Measurements from ENCODE around the gene MYO3A.

The MYO3A gene

DNA sequence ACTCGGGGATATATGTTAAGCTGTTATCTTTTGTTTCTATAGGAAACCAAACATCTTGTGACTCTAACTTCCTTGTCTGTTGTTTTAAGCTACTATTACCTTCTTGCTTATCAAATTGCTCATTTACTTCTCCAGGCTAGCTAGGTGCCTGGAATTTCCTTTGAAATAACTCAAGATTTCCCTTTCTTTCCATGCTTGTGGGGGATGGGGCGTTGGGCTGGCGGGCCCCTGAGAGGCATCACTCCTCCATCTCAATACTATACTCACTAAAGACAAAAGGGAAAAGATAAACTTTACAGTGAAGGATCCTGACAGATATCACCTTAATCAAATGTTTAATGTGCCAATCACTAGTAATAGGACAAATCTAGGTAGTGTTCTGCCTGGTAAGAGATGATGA is 34.7 kb upstream of the MYO3A start:
- no peak for DNase-seq (ENCODE audit: low read depth, low spot score)
- POLR2A ChIA-PET: no interaction called here
- CTCF ChIA-PET: no interaction called here

DNA sequence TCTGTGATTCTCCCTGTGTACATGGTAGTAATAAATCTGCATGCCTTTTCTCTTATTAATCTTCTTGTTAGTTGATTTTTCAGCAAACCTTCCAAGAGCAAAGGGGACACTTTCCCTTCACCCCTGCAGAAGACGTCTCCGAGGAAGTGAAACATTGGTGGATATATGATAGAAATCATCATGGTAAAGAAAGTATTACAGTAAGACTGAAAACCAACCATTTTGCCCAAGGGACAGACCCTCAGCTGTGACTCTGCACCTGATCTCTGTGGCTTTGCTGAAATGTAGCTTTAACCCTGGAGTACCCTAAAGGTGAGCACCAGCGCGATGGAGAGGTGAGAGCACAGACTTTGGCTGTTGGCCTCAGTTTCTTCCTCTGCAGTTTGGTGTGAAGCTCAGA is 32.8 kb upstream of the MYO3A start:
- no peak overlapping the region for H3K4me3 ChIP-seq (ENCODE audit: low read depth, low read length)
- ChIA-PET POLR2A (no interaction called here), CTCF (no interaction called here)
- TF ChIP-seq, protein P1, sequence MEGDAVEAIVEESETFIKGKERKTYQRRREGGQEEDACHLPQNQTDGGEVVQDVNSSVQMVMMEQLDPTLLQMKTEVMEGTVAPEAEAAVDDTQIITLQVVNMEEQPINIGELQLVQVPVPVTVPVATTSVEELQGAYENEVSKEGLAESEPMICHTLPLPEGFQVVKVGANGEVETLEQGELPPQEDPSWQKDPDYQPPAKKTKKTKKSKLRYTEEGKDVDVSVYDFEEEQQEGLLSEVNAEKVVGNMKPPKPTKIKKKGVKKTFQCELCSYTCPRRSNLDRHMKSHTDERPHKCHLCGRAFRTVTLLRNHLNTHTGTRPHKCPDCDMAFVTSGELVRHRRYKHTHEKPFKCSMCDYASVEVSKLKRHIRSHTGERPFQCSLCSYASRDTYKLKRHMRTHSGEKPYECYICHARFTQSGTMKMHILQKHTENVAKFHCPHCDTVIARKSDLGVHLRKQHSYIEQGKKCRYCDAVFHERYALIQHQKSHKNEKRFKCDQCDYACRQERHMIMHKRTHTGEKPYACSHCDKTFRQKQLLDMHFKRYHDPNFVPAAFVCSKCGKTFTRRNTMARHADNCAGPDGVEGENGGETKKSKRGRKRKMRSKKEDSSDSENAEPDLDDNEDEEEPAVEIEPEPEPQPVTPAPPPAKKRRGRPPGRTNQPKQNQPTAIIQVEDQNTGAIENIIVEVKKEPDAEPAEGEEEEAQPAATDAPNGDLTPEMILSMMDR (IDR thresholded peaks at IDR 0.05; ENCODE audit: insufficient read depth, low read length, missing control alignments): no peak
- no peak for DNase-seq (ENCODE audit: low read depth, low spot score)

More for the DNA sequence above, 34.7 kb upstream of the MYO3A start:
- no peak overlapping the region for H3K4me3 ChIP-seq (ENCODE audit: low read depth, low read length)
- TF ChIP-seq, protein P1 (IDR thresholded peaks at IDR 0.05; ENCODE audit: insufficient read depth, low read length, missing control alignments): no peak

DNA sequence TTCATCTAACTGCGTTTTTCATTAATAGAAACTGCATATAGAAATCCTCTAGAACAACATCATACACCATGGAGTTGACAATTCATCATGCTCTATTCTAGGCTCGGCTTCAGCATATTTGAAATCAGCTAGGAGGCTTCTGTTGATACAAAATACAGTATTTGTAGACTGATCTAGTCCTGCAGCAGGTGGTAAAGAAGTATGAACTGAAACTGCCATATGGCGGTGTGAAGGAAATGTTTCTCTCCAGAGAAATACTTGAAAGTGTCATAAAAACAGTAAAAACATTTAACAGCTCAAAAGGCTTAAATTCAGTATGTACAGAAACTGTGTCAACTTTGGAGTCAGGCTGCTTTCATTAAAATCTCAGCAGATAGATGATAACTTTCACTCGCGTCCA is 32.0 kb upstream of the MYO3A start:
- POLR2A ChIA-PET: no interaction called here

DNA sequence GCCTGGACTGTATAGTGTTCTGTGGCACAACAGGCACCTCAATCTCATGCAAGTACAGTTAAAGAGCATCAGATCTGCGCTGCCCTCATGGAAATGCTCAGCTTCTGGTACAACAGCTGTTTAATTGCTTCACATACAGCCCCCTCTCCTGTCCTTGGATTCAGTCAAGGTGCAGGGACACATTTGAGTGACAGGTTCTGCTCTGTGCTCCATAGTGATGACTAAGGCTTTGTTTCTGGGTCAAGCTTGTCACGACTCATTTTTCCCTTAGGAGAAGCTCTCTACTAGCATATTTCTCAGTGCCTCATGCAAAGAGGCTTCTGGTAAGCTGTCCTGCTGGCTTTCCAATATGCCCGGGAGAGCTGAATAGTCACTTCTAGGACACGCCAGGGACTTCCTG is 26.8 kb upstream of the MYO3A start:
- ChIA-PET CTCF (no interaction called here), POLR2A (no interaction called here)
- TF ChIP-seq, protein P1 (IDR thresholded peaks at IDR 0.05; ENCODE audit: insufficient read depth, low read length, missing control alignments): no peak
- DNase-seq (ENCODE audit: low read depth, low spot score): no peak
- H3K4me3 ChIP-seq (ENCODE audit: low read depth, low read length): no peak overlapping the region

More for the DNA sequence above, 32.0 kb upstream of the MYO3A start:
- no peak for DNase-seq (ENCODE audit: low read depth, low spot score)
- CTCF ChIA-PET: no interaction called here
- no peak overlapping the region for H3K4me3 ChIP-seq (ENCODE audit: low read depth, low read length)
- TF ChIP-seq, protein P1 (IDR thresholded peaks at IDR 0.05; ENCODE audit: insufficient read depth, low read length, missing control alignments): no peak

DNA sequence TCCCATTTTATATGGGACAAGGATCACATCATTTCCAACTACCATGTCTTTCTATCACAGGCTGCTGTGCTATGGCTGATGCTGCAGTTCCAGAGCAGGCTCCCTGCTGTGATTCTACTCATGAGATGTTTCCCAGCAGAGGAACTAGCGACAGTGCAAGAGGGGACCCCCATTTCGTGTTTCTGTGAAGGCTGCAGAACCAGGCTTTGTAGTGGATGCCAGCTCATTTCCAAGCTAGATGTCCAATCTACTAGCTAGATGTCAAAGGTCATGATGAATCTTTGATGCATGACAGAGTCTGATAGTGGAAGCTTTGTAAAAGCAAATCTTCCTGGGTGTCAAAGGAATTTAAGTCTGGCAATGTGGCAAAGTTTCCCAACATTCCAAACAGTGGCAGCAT is 21.2 kb upstream of the MYO3A start:
- TF ChIP-seq, protein P1 (IDR thresholded peaks at IDR 0.05; ENCODE audit: insufficient read depth, low read length, missing control alignments): no peak
- no peak overlapping the region for H3K4me3 ChIP-seq (ENCODE audit: low read depth, low read length)
- no peak for DNase-seq (ENCODE audit: low read depth, low spot score)
- ChIA-PET POLR2A (no interaction called here), CTCF (no interaction called here)

DNA sequence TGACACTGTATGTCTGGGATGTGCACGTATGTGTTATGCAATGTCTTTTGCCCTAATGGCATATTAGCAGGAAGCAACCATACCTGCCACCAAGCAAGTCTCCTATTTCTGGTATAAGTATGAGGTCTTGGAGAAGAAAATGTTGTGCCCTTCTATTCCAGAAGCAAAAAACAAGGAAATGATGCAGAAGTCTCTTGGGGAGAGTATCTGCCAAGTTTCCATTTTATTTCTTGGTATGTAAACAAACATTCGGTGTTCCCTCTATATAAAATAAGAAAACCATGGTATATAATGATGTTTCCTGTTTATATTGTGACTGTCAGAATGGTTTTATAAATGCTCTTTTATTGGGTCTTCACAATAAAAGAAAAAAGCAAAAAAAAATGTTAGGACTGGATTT is 19.3 kb upstream of the MYO3A start:
- CTCF ChIA-PET: no interaction called here
- POLR2A ChIA-PET: no interaction called here
- TF ChIP-seq, protein P1 (IDR thresholded peaks at IDR 0.05; ENCODE audit: insufficient read depth, low read length, missing control alignments): no peak
- H3K4me3 ChIP-seq (ENCODE audit: low read depth, low read length): no peak overlapping the region
- no peak for DNase-seq (ENCODE audit: low read depth, low spot score)
